Inflammatory macrophage (primary cell): ENCODE data around the gene TBC1D19.

ENCODE experiments used
- DNase-seq, 2 donors: peaks; one replicate each; pipeline ENCODE4 v3.0.0-alpha.2; 2020 to 2022

TBC1D19 gene

GRCh38 chr4:26737385-26737784, 153.5 kb downstream of the TBC1D19 start:
- no peak for DNase-seq

DNA sequence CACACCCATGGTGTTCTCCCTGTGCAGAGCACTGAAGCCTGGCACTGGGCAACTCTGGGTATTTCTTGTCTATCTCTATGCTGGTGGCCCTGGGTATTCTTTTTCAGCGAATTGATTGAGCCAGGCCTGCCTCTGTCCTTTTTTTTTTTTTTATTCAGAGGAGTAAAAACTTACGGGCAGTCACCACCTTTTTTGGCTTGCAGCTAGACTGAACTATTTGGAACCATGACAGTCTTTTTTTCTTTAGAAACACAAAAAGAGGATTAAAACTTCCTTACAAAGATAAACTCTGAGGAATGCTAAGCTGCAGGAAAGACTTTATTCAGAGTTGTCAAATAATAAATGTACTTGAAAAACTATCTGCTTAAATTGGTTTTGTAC, 157.6 kb downstream of the TBC1D19 start:
- DNase-seq = no peak

DNA sequence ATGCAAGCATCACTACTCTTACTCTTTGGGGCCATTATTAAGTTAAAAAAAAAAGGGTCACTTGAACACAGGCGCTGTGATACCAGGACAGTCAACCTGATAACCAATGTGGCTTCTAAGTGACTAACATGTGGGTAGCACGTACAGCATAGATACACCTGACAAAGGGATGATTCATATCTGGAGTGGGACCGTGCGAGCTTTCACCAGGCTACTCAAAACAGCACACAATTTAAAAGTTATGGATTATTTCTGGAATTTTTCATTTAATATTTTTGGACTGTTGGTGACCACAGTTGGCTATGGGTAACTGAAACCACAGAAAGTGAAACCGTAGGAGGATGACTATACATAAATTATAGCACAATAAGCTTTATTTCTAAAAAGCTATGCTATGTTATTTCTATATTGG, 162.9 kb downstream of the TBC1D19 start:
- peak in 1 of 2 donors; percentile 6 for DNase-seq

- peak; percentile 5 to 26 for DNase-seq
Measured at GRCh38 chr4:26748811-26749210, 164.9 kb downstream of the TBC1D19 start.

DNA sequence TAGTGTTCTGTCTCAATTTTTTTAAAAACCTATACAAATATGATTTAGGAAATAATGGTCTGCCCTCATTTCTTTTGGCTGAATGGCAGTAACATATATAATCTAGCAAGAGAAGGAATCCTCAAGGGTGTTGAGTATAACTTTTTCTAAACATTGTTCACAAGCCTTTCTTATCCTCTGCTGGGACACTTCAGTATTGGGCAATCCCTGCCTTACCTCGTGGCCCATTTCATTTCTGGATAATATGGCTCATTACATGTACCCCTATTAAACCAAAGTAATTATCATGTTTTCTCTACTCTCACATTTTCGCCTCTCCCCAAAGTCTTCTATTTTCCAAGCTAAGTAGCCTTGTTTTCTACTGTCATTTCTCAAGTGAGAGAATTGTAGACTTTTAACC, 166.0 kb downstream of the TBC1D19 start:
- DNase-seq = no peak

DNA sequence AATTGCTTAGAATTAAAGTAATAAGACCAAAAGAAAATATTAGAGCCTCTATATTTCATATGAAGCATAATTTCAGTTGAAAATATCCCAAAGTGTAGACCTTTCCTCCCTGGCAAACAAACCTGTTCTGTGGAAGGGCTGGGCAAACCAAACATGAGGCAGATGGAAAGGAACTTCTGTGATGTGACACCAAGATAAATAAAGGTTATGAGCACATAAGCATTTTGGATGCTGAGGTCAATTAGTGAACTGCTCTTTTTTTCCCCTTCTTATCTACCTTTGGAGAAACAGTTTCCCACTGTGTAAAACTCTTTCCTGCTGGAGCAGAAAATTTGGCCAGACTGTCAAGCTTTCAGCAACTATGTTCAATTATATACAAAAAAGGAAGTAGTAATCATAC, 167.1 kb downstream of the TBC1D19 start:
- DNase-seq = no peak

DNA sequence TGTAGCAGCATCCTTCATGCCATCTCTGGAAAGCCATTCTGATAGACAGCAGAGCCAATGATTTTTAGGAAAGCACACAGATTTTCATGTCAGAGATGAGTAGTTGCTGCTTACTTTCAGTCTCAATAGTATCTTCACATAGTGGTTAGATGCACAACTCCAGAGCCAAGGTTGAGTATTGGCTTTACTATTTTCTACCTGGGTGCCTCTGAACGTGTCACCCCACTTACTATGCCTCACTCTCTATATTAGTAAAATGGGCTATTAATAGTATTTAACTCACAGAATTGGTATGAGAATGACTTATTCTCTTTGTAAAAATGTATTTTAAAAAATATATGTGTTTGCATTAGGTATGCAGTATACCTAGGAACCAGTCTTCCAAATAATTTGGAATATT, 168.0 kb downstream of the TBC1D19 start:
- no peak for DNase-seq

DNA sequence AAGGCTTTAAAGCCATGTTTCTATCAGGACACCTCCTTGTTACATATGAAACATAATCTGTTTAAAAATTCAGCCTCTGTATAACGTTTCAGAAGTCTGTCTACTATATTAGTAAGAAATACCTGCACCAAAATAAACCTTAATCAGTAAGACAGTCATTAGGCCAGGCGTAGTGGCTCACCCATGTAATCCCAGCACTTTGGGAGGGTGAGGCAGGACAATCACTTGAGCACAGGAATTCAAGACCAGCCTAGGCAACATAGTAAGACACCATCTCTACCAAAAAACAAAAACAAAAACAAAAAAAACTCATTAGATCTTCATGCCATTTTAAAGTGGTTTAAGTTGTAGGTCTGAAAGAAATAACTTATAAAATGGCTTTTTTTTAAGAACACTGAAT, 169.3 kb downstream of the TBC1D19 start:
- DNase-seq = no peak

GRCh38 chr4:26753617-26754016, 169.7 kb downstream of the TBC1D19 start:
- DNase-seq = no peak

GRCh38 chr4:26757751-26758150, 173.9 kb downstream of the TBC1D19 start:
- no peak for DNase-seq

GRCh38 chr4:26758899-26759298, 175.0 kb downstream of the TBC1D19 start:
- no peak for DNase-seq

DNA sequence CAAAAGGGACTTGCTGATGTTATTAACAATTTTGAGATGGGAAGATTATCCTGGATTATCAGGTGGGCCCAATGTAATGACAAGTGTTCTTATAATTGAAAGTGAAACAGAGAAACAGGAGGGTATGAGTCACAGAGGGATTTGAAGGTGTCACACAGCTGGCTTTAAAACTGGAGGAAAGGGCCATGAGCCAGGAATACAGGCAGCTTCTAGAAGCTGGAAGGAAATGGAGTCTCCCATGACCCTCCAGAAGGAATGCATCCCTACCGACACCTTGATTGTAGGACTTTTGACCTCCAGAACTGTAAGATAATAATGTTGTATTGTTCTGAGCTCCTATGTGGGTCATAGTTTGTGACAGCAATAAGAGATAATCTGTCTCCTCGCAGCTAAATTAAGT, 178.8 kb downstream of the TBC1D19 start:
- DNase-seq = no peak

DNA sequence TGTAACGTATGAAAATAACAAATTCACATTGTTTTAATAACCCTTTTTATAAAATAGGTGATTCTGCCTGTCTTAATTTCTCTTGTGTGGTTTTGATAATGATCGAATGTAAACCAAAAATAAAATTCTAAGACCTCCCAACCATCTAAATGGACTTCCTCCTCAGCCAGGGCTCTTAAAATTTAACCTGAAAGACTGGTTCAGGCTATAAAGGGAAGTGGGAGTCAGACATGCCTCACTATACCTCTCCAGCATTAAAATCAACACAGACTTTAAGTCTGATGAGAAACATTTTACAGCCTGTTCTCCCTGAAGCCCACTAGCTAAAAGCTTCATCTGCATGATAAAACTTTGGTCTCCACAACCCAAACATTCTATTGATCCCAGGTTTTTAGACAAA, 179.2 kb downstream of the TBC1D19 start:
- DNase-seq = no peak

- DNase-seq = peak; percentile 54 to 64
Measured at GRCh38 chr4:26763648-26764047, 179.8 kb downstream of the TBC1D19 start.

DNA sequence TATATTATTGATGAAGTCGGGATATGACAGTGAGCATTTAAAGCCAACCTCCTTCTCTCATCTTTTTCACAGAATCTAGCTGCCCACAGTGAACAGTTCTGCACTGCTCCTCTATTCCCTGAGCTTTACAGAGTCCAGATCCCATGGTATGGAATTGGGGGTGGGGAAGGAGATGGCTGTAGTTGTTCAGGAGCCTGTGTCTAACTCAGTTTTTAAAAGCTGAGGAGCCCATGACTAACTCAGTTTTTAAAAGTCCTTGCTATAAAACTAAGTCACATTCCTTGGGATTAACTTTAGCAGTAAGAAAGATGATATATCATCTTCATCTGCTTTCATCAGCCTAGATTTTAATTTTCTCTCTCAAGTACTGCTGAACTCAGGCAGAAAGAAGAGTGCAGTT, 180.3 kb downstream of the TBC1D19 start:
- DNase-seq = no peak

- DNase-seq = no peak
Measured at GRCh38 chr4:26765515-26765914, 181.6 kb downstream of the TBC1D19 start.

GRCh38 chr4:26766141-26766540, 182.3 kb downstream of the TBC1D19 start:
- DNase-seq = peak; percentile 81 to 86

- DNase-seq = no peak
Measured at GRCh38 chr4:26772096-26772873, 188.4 kb downstream of the TBC1D19 start.

DNA sequence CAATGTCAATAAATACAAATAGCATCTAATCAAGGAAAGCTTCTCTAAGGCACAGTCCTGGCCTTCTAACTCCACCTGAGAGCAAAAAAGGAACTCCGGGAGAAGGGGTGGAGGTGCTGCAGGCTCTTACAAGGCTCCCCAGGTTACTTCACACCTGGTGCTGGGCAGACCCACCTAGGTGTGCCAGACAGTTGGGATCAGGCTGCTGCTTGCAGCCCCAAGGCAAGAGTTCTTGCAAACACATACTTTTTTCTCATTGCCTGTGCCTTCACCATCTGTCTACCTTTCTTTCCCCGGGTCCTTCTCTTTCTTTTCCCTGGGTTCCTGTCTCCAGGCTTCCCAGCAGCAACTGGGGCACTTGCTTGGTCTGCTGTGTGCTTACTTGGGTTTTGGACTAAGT, 195.3 kb downstream of the TBC1D19 start:
- no peak for DNase-seq

DNA sequence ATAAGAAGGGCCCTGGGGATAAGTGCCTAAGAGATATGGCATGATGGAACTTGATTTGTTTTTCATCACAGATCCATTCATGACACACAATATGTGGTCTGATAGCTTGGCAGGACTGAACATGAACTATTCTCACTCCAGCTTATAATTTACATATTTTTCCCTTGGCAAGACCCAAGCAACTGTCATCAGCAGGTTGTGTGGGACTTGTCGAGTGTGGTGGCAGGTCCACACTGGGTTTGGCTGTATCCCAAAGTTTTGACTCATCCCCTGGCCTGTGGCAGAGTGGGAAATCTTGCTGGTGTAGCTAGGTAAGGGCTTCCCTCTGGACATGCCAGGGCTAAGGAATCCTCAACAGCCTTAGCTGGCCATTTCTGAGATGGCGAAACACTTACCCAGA, 195.8 kb downstream of the TBC1D19 start:
- no peak for DNase-seq

GRCh38 chr4:26780539-26780938, 196.7 kb downstream of the TBC1D19 start:
- peak in 1 of 2 donors; percentile 7 for DNase-seq

DNA sequence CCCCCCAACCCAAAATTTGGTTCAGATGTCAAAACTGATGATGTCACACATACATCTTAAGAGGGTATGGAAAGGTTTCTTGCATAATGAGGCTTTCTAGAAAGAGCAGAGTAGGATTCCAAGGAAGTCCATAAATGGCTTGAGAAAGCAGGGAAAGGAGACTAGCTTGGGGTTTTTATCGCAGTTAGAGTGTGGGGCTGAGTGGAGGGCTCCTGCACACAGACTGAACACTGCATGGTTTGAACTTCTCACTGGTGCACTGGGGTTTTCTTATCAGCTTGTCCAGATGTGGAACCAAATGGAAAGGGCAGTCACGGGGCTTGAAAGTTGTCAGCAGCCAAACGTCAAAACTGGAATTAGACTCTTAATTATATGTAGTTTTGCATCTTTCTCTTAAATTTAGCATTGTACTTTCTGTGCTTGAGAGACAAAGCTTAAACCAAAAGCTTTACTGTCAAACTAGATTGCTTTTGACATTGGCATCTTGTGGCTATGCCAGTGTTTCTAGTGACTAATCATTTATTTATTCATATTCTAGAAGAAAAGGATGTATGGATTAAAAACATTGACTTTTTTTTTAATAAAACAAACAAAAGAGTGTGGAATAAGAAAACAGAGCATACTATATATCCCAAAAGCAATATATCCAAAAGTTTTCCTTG, 198.4 kb downstream of the TBC1D19 start:
- no peak for DNase-seq

DNA sequence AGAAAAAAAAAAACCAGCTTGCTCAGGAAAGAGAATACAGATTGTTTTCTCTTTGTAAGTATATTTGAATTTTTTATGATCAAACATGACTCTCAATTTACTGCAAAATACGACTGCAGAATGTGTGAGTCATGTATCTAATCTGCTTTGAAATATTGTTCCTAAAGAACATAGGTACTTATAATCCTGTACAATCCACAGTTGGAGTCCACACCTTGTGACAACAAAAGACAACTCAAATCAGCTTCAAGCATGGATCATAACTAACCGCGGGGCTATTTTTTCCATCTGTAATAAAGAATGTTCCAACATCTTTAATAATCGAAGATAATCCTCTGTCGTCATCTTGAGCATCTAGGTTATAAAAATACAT, 198.9 kb downstream of the TBC1D19 start:
- DNase-seq = no peak

GRCh38 chr4:26784207-26784865, 200.5 kb downstream of the TBC1D19 start:
- peak; percentile 44 to 65 for DNase-seq
